Measurements from ENCODE around the gene SCUBE1.

Gene SCUBE1

GRCh38 chr22:43236411-43237166 lies 106.6 kb downstream of the SCUBE1 start:
- DNase-seq (ENCODE audit: low spot score): no peak

GRCh38 chr22:43235445-43236409 lies 107.4 kb downstream of the SCUBE1 start:
- DNase-seq (ENCODE audit: low spot score): no peak

GRCh38 chr22:43234264-43234988 lies 108.7 kb downstream of the SCUBE1 start:
- no peak for DNase-seq (ENCODE audit: low spot score)

GRCh38 chr22:43233529-43233928 lies 109.6 kb downstream of the SCUBE1 start:
- DNase-seq (ENCODE audit: low spot score): no peak

GRCh38 chr22:43232445-43232844 lies 110.7 kb downstream of the SCUBE1 start:
- no peak for DNase-seq (ENCODE audit: low spot score)

- no peak for DNase-seq (ENCODE audit: low spot score)
These were observed 111.5 kb downstream of the SCUBE1 start for GRCh38 chr22:43231724-43232034.

- DNase-seq (ENCODE audit: low spot score): peak; percentile 59
These were observed 112.0 kb downstream of the SCUBE1 start for GRCh38 chr22:43230971-43231723.

GRCh38 chr22:43230571-43230970 lies 112.6 kb downstream of the SCUBE1 start:
- no peak for DNase-seq (ENCODE audit: low spot score)

GRCh38 chr22:43228863-43229262 lies 114.3 kb downstream of the SCUBE1 start:
- no peak for DNase-seq (ENCODE audit: low spot score)

GRCh38 chr22:43228330-43228729 lies 114.8 kb downstream of the SCUBE1 start:
- peak; percentile 5 for DNase-seq (ENCODE audit: low spot score)

GRCh38 chr22:43227239-43227630 lies 115.9 kb downstream of the SCUBE1 start:
- no peak for DNase-seq (ENCODE audit: low spot score)

- DNase-seq (ENCODE audit: low spot score): no peak
These were observed 116.6 kb downstream of the SCUBE1 start for GRCh38 chr22:43226377-43227238.

GRCh38 chr22:43225609-43226008 lies 117.6 kb downstream of the SCUBE1 start:
- no peak for DNase-seq (ENCODE audit: low spot score)

- DNase-seq (ENCODE audit: low spot score): no peak
These were observed 120.2 kb downstream of the SCUBE1 start for GRCh38 chr22:43222987-43223386.

GRCh38 chr22:43222262-43222661 lies 120.9 kb downstream of the SCUBE1 start:
- no peak for DNase-seq (ENCODE audit: low spot score)

GRCh38 chr22:43220625-43221380 lies 122.4 kb downstream of the SCUBE1 start:
- DNase-seq (ENCODE audit: low spot score): no peak

- DNase-seq (ENCODE audit: low spot score): no peak
These were observed 124.4 kb downstream of the SCUBE1 start for GRCh38 chr22:43218786-43219185.

GRCh38 chr22:43217285-43218030 lies 125.7 kb downstream of the SCUBE1 start:
- no peak for DNase-seq (ENCODE audit: low spot score)

GRCh38 chr22:43216738-43217137 lies 126.4 kb downstream of the SCUBE1 start:
- DNase-seq (ENCODE audit: low spot score): no peak
